Measurements from ENCODE around the gene HBA2. TPM values are rescaled to one million over a fixed set of nuclear protein-coding genes. Genes with fewer than 3 reads are reported as not detected.
"Not testable (repeated sequence)": the region's sequence is repeated elsewhere in the genome, so short reads cannot be mapped to it uniquely, and the experiment has no call there.

Gene HBA2
- total RNA-seq (10 to 100 TPM in 1 of 5 donors, not detected in 4; 13.2 TPM), total RNA-seq (0 to 43.1 (median 0.06) reads per million in 29 experiments)
- 40.3 TPM for total RNA-seq (2013)

- POLR2A ChIA-PET, result interaction anchor here in 1 of 2 donors (0.6 kb wide), 1 partner anchor 38 kb away, joined by 13 read pairs; no protein-coding TSS in a partner anchor
- DNase-seq; H3K36me3 Mint-ChIP-seq; CTCF ChIA-PET; H3K27ac ChIP-seq (ENCODE audit: low read length); H3K4me3 ChIP-seq (ENCODE audit: control insufficient read depth in 1 of 2, extremely low read depth in 1 of 2, low read length in 1 of 2); H3K36me3 ChIP-seq (ENCODE audit: control insufficient read depth in 2 of 2, extremely low read depth in 1 of 2, insufficient read depth in 1 of 2, low read length in 1 of 2); H3K27ac Mint-ChIP-seq; H3K9me3 ChIP-seq; H3K9me3 Mint-ChIP-seq: not testable (repeated sequence)
- peaks cover 45 to 62% of the 10 kb centered on the region in 2 donors for H3K27me3 Mint-ChIP-seq
- ATAC-seq (replicated peaks in 1 of 4), result peak; percentile 17 to 56 (median 44)
- peak within 1 kb of the TSS in 2 of 3 donors; percentile 17 to 53 for H3K4me3 Mint-ChIP-seq
- H3K4me1 Mint-ChIP-seq, result peaks cover 11 to 28% (median 12%) of the 10 kb centered on the region in 3 donors
- Histone ChIP-seq H3K4me1 (ENCODE audit: control insufficient read depth in 1 of 2, extremely low read depth in 1 of 2, insufficient read depth in 2 of 2, low read length in 2 of 2) (peaks cover 0 to 12% of the 10 kb centered on the region in 2 experiments), H3K27me3 (replicated peaks in 1 of 2; ENCODE audit: control insufficient read depth in 2 of 2, extremely low read depth in 1 of 2, insufficient read depth in 2 of 2, low read length in 1 of 2) (peaks cover 8 to 64% of the 10 kb centered on the region in 2 experiments)
- no CpG with 5 or more reads among the region's 74 CpGs for WGBS (ENCODE audit: insufficient coverage)
Observed at GRCh38 chr16:172374-172941, at the start of gene HBA2. Gene HBA2 (plus strand): TSS chr16:172876. CDS start chr16:172913, 37 bp downstream.

GRCh38 chr16:123558-124350, 48.9 kb upstream of the HBA2 start:
- H3K9me3 Mint-ChIP-seq; H3K9me3 ChIP-seq; H3K4me3 ChIP-seq (ENCODE audit: control insufficient read depth in 1 of 2, extremely low read depth in 1 of 2, low read length in 1 of 2); H3K27me3 ChIP-seq (replicated peaks in 1 of 2; ENCODE audit: control insufficient read depth in 2 of 2, extremely low read depth in 1 of 2, insufficient read depth in 2 of 2, low read length in 1 of 2); CTCF ChIA-PET; H3K36me3 ChIP-seq (ENCODE audit: control insufficient read depth in 2 of 2, extremely low read depth in 1 of 2, insufficient read depth in 1 of 2, low read length in 1 of 2); H3K27me3 Mint-ChIP-seq; POLR2A ChIA-PET; ATAC-seq (replicated peaks in 1 of 4); H3K4me3 Mint-ChIP-seq; H3K27ac Mint-ChIP-seq; H3K4me1 Mint-ChIP-seq: not testable (repeated sequence)
- DNase-seq, result peak in 9 of 35 experiments; percentile 4 to 60 (median 12)
- peaks cover 0 to 36% of the 10 kb centered on the region in 2 experiments for H3K4me1 ChIP-seq (ENCODE audit: control insufficient read depth in 1 of 2, extremely low read depth in 1 of 2, insufficient read depth in 2 of 2, low read length in 2 of 2)
- 41% methylated on average over 8 of the region's 19 CpGs for WGBS (ENCODE audit: insufficient coverage)
- peak overlapping the region; percentile 82 for H3K27ac ChIP-seq (ENCODE audit: low read length)
- peaks cover 10% of the 10 kb centered on the region for H3K36me3 Mint-ChIP-seq

- Histone ChIP-seq H3K9me3 (no peaks in the 10 kb centered on the region), H3K4me1 (ENCODE audit: control insufficient read depth in 1 of 2, extremely low read depth in 1 of 2, insufficient read depth in 2 of 2, low read length in 2 of 2) (peaks cover 6 to 47% of the 10 kb centered on the region in 2 experiments), H3K36me3 (ENCODE audit: control insufficient read depth in 2 of 2, extremely low read depth in 1 of 2, insufficient read depth in 1 of 2, low read length in 1 of 2) (peaks cover 7% of the 10 kb centered on the region in 2 donors), H3K27me3 (replicated peaks in 1 of 2; ENCODE audit: control insufficient read depth in 2 of 2, extremely low read depth in 1 of 2, insufficient read depth in 2 of 2, low read length in 1 of 2) (no peaks in the 10 kb centered on the region), H3K4me3 (ENCODE audit: control insufficient read depth in 1 of 2, extremely low read depth in 1 of 2, low read length in 1 of 2) (no peak overlapping the region), H3K27ac (ENCODE audit: low read length) (peak overlapping the region; percentile 82)
- WGBS (ENCODE audit: insufficient coverage), result no CpG with 5 or more reads among the region's 3 CpGs
- H3K27ac Mint-ChIP-seq, result no peak overlapping the region
- ChIA-PET POLR2A (no interaction called here), CTCF (no interaction called here)
- DNase-seq, result no peak
- no peak overlapping the region for H3K4me3 Mint-ChIP-seq
- H3K9me3 Mint-ChIP-seq, result no peaks in the 10 kb centered on the region
- H3K27me3 Mint-ChIP-seq, result no peaks in the 10 kb centered on the region
- peaks cover 15% of the 10 kb centered on the region for H3K36me3 Mint-ChIP-seq
- H3K4me1 Mint-ChIP-seq, result peaks cover 9 to 16% (median 15%) of the 10 kb centered on the region in 3 donors
- ATAC-seq (replicated peaks in 1 of 4), result no peak
Observed at GRCh38 chr16:125011-125410, 47.7 kb upstream of the HBA2 start.

GRCh38 chr16:129075-129474, 43.6 kb upstream of the HBA2 start:
- Mint-ChIP-seq H3K27ac (no peak overlapping the region), H3K27me3 (no peaks in the 10 kb centered on the region), H3K9me3 (no peaks in the 10 kb centered on the region), H3K4me1 (peaks cover 24 to 29% (median 25%) of the 10 kb centered on the region in 3 donors), H3K4me3 (no peak overlapping the region), H3K36me3 (peaks cover 9% of the 10 kb centered on the region)
- 58% methylated on average over 2 of the region's 2 CpGs for WGBS (ENCODE audit: insufficient coverage)
- no peak overlapping the region for H3K4me3 ChIP-seq (ENCODE audit: control insufficient read depth in 1 of 2, extremely low read depth in 1 of 2, low read length in 1 of 2)
- H3K27me3 ChIP-seq (replicated peaks in 1 of 2; ENCODE audit: control insufficient read depth in 2 of 2, extremely low read depth in 1 of 2, insufficient read depth in 2 of 2, low read length in 1 of 2), result no peaks in the 10 kb centered on the region
- no peak for DNase-seq
- H3K9me3 ChIP-seq, result no peaks in the 10 kb centered on the region
- ATAC-seq (replicated peaks in 1 of 4), result no peak
- no peaks in the 10 kb centered on the region for H3K36me3 ChIP-seq (ENCODE audit: control insufficient read depth in 2 of 2, extremely low read depth in 1 of 2, insufficient read depth in 1 of 2, low read length in 1 of 2)
- H3K4me1 ChIP-seq (ENCODE audit: control insufficient read depth in 1 of 2, extremely low read depth in 1 of 2, insufficient read depth in 2 of 2, low read length in 2 of 2), result peaks cover 6 to 32% of the 10 kb centered on the region in 2 experiments
- no peak overlapping the region for H3K27ac ChIP-seq (ENCODE audit: low read length)
- ChIA-PET CTCF (no interaction called here), POLR2A (no interaction called here)

GRCh38 chr16:130533-131173, 42.0 kb upstream of the HBA2 start:
- H3K4me3 Mint-ChIP-seq, result no peak overlapping the region
- no peaks in the 10 kb centered on the region for H3K27me3 Mint-ChIP-seq
- 98% methylated on average over 8 of the region's 15 CpGs for WGBS (ENCODE audit: insufficient coverage)
- no peak overlapping the region for H3K27ac Mint-ChIP-seq
- ATAC-seq (replicated peaks in 1 of 4), result no peak
- peaks cover 12% of the 10 kb centered on the region for H3K36me3 Mint-ChIP-seq
- Histone ChIP-seq H3K27me3 (replicated peaks in 1 of 2; ENCODE audit: control insufficient read depth in 2 of 2, extremely low read depth in 1 of 2, insufficient read depth in 2 of 2, low read length in 1 of 2) (no peaks in the 10 kb centered on the region), H3K27ac (ENCODE audit: low read length) (no peak overlapping the region), H3K4me3 (ENCODE audit: control insufficient read depth in 1 of 2, extremely low read depth in 1 of 2, low read length in 1 of 2) (no peak overlapping the region), H3K4me1 (ENCODE audit: control insufficient read depth in 1 of 2, extremely low read depth in 1 of 2, insufficient read depth in 2 of 2, low read length in 2 of 2) (peaks cover 6 to 19% of the 10 kb centered on the region in 2 experiments), H3K9me3 (no peaks in the 10 kb centered on the region), H3K36me3 (ENCODE audit: control insufficient read depth in 2 of 2, extremely low read depth in 1 of 2, insufficient read depth in 1 of 2, low read length in 1 of 2) (no peaks in the 10 kb centered on the region)
- H3K9me3 Mint-ChIP-seq, result no peaks in the 10 kb centered on the region
- peaks cover 28 to 36% (median 30%) of the 10 kb centered on the region in 3 donors for H3K4me1 Mint-ChIP-seq
- ChIA-PET POLR2A (no interaction called here), CTCF (no interaction called here)
- DNase-seq, result no peak

GRCh38 chr16:132120-132519, 40.6 kb upstream of the HBA2 start:
- Histone ChIP-seq H3K27me3 (replicated peaks in 1 of 2; ENCODE audit: control insufficient read depth in 2 of 2, extremely low read depth in 1 of 2, insufficient read depth in 2 of 2, low read length in 1 of 2) (no peaks in the 10 kb centered on the region), H3K27ac (ENCODE audit: low read length) (no peak overlapping the region), H3K4me1 (ENCODE audit: control insufficient read depth in 1 of 2, extremely low read depth in 1 of 2, insufficient read depth in 2 of 2, low read length in 2 of 2) (peaks cover 7 to 18% of the 10 kb centered on the region in 2 experiments), H3K4me3 (ENCODE audit: control insufficient read depth in 1 of 2, extremely low read depth in 1 of 2, low read length in 1 of 2) (no peak overlapping the region), H3K36me3 (ENCODE audit: control insufficient read depth in 2 of 2, extremely low read depth in 1 of 2, insufficient read depth in 1 of 2, low read length in 1 of 2) (no peaks in the 10 kb centered on the region), H3K9me3 (no peaks in the 10 kb centered on the region)
- no peaks in the 10 kb centered on the region for H3K27me3 Mint-ChIP-seq
- H3K36me3 Mint-ChIP-seq, result peaks cover 9% of the 10 kb centered on the region
- ChIA-PET CTCF (no interaction called here), POLR2A (no interaction called here)
- no peak for DNase-seq
- WGBS (ENCODE audit: insufficient coverage), result 96% methylated on average over 6 of the region's 7 CpGs
- no peak overlapping the region for H3K27ac Mint-ChIP-seq
- peaks cover 31 to 43% (median 36%) of the 10 kb centered on the region in 3 donors for H3K4me1 Mint-ChIP-seq
- no peak for ATAC-seq (replicated peaks in 1 of 4)
- H3K9me3 Mint-ChIP-seq, result no peaks in the 10 kb centered on the region
- no peak overlapping the region for H3K4me3 Mint-ChIP-seq

Data from T-cell (primary cell).